Progenitor cell of endocrine pancreas (in vitro differentiated cells): Measurements from ENCODE around the gene POSTN. TPM values are rescaled to one million over a fixed set of nuclear protein-coding genes. Genes with fewer than 3 reads are reported as not detected.

Source experiments
- DNase-seq: peaks from one replicate; pipeline ENCODE4 v3.0.0; 2021; ENCODE audit warnings: low spot score; ENCODE audit not compliant: unreplicated experiment
- H3K27ac Mint-ChIP-seq: 2 replicates; pipeline ENCODE4 v1.8.0; 2021; ENCODE audit warnings: mild to moderate bottlenecking, moderate library complexity, mixed read lengths
- H3K27me3 Mint-ChIP-seq: 2 replicates; pipeline ENCODE4 v1.8.0; 2021; ENCODE audit warnings: mixed read lengths
- H3K36me3 Mint-ChIP-seq: 2 replicates; pipeline ENCODE4 v1.8.0; 2022; ENCODE audit warnings: mixed read lengths; ENCODE audit not compliant: insufficient read depth
- H3K4me1 Mint-ChIP-seq: 2 replicates; pipeline ENCODE4 v1.8.0; 2021; ENCODE audit warnings: low read depth, mixed read lengths
- H3K4me3 Mint-ChIP-seq: 2 replicates; pipeline ENCODE4 v1.8.0; 2021; ENCODE audit warnings: low read depth, mild to moderate bottlenecking, moderate library complexity, mixed read lengths
- H3K9me3 Mint-ChIP-seq: 2 replicates; pipeline ENCODE4 v1.8.0; 2021; ENCODE audit warnings: low read depth, mixed read lengths
- CTCF ChIP-seq: fragments of 200-600 bp; sonication (generic); IDR thresholded peaks from one replicate; pipeline ENCODE4 v1.5.0; 2021; ENCODE audit warnings: antibody characterized with exemption, mild to moderate bottlenecking; ENCODE audit not compliant: unreplicated experiment
- total RNA-seq: library from RNA; stranded (reverse); gene quantifications from 2 replicates; pipeline ENCODE4 v1.2.1, GENCODE V29; 2021

Gene POSTN
- total RNA-seq, 1 donor from 2014 or later, result 1.5 TPM

DNA sequence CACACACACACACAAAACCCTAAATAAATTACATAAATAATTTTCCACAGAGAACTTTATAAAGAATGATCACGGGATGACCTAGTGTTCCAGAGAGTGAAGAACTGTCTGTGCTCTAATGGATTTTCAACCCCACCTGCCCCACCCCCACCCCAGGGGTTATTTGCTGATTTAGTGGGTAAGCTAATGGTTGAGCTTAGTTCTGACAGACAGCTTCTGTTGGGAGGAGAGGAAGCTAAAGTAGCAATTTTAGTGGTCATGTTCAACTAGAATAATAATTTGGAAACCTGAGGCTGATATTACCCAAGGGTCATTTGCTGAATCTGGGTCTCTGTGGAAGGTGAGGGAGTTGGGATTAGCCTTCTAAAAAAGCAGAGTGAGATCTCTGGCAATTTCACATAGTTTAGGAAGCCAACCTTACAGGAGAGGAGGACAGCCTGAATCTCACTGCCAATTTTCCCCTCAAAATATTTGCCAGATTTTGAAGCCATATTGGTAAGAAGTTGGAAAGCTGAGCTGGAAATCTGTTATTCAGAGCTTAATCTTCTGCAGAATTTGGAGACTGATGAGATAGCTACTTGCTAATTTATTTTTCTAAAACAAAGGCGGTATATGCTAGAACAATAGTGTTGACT, 68.7 kb downstream of the POSTN start:
- no peak for TF ChIP-seq CTCF
- H3K4me3 Mint-ChIP-seq, result no peak overlapping the region
- H3K9me3 Mint-ChIP-seq, result peaks cover 8% of the 10 kb centered on the region
- no peaks in the 10 kb centered on the region for H3K36me3 Mint-ChIP-seq
- no peaks in the 10 kb centered on the region for H3K4me1 Mint-ChIP-seq
- H3K27ac Mint-ChIP-seq, result no peak overlapping the region
- no peak for DNase-seq
- H3K27me3 Mint-ChIP-seq, result no peaks in the 10 kb centered on the region

DNA sequence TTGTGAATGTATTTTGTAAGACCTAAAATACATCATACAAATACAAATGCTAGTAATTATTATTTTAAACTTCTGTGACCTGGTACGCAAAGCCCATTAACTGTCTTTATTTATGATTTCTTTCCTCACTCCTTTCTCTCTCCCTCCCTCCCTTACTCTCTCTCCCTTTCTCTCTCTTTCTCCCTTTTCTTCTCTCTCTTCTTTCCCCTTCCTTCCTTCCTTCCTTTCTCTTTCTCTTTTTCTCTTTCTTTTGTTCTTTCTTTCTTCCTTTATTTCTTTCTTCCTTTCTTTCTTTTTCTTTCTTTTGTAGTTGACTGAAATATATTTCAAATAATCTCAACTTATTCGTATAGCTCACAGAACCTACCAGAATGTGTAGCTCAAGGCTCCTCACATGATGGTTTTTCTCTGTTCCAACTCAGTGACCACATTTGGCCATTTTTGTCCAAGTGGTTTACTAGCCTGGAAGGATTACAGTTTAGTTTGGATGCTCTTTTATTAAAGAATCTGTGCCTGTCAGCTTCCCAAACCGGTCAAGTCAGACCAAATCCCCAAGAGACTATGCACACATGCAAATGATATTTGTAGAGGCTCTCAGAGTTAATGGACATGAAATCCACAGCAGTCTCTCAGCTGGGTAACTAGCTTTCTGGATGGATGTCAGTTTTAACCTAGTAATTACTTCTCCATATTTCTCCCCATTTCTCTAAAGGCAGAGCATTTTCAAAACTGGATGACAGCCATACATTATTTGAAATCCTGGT, 71.7 kb downstream of the POSTN start:
- Mint-ChIP-seq H3K36me3 (no peaks in the 10 kb centered on the region), H3K27me3 (no peaks in the 10 kb centered on the region), H3K4me3 (no peak overlapping the region), H3K9me3 (peaks cover 8% of the 10 kb centered on the region), H3K4me1 (no peaks in the 10 kb centered on the region), H3K27ac (no peak overlapping the region)
- DNase-seq, result no peak
- no peak for TF ChIP-seq CTCF

DNA sequence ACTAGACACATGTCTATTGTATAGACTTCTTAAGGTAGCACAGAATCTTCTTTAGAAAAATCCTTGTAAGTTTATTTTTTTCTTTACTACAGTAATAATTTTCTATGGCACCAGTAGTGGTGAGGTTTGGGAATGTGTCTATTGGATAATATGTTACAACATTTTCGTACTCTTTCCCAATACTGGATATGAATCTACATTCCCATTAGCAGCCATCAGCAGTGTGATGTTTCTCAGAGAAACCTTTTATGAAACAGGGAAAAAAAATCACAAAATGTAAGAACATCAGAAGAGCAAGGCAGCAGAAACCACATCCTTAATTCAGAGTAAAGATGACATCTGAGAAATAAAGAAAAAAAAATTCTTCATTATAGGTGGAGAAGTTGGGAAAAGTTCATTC, 83.3 kb downstream of the POSTN start:
- Mint-ChIP-seq H3K4me1 (no peaks in the 10 kb centered on the region), H3K9me3 (no peaks in the 10 kb centered on the region), H3K27ac (no peak overlapping the region), H3K4me3 (no peak overlapping the region), H3K27me3 (no peaks in the 10 kb centered on the region), H3K36me3 (no peaks in the 10 kb centered on the region)
- no peak for TF ChIP-seq CTCF
- DNase-seq, result no peak
